PC-9 (cell line): ENCODE results near the gene FBN3.

ENCODE experiments used
- EZH2 ChIP-seq: fragments of 200-600 bp; sonication (generic); IDR thresholded peaks from 2 replicates; pipeline ENCODE4 v1.8.0; 2017; ENCODE audit warnings: antibody characterized with exemption, low read depth
- TF ChIP-seq, protein P1 (sequence below): fragments of 200-600 bp; sonication (generic); conservative IDR thresholded peaks from 2 replicates; pipeline ENCODE4 v1.6.1; 2017; ENCODE audit warnings: mixed run types, antibody characterized with exemption, mild to moderate bottlenecking, moderate library complexity

DNA sequence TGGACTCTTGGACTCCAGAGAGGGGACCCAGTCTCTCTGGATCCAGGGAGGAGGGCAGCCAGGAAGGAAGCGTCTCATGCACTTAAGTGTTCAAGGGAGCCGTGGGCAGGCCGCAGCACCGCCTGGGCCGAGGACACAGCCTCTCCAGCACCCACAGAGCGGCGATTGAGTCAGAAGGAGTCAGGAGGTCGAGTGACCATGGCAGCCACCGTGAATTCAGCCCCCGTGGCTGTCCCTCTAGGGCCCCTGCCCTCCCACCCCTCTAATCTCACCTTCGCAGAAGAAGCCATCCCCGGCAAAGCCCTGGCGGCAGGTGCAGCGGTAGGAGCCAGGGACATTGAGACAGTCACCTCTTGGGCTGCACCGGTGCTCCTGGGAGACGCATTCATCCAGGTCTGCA is 38.0 kb downstream of the FBN3 start:
- TF ChIP-seq, protein P1, sequence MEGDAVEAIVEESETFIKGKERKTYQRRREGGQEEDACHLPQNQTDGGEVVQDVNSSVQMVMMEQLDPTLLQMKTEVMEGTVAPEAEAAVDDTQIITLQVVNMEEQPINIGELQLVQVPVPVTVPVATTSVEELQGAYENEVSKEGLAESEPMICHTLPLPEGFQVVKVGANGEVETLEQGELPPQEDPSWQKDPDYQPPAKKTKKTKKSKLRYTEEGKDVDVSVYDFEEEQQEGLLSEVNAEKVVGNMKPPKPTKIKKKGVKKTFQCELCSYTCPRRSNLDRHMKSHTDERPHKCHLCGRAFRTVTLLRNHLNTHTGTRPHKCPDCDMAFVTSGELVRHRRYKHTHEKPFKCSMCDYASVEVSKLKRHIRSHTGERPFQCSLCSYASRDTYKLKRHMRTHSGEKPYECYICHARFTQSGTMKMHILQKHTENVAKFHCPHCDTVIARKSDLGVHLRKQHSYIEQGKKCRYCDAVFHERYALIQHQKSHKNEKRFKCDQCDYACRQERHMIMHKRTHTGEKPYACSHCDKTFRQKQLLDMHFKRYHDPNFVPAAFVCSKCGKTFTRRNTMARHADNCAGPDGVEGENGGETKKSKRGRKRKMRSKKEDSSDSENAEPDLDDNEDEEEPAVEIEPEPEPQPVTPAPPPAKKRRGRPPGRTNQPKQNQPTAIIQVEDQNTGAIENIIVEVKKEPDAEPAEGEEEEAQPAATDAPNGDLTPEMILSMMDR, result no peak
- no peak for TF ChIP-seq EZH2
